ENCODE results near the gene SKI.

Gene SKI

GRCh38 chr1:2227346-2228156 is 568 bp upstream of the SKI start:
- no peak for TF ChIP-seq ZNF274 (IDR thresholded peaks at IDR 0.05; ENCODE audit: low read depth, low read length)
- H3K4me3 ChIP-seq (ENCODE audit: low read length): peak overlapping the region; percentile 78; the same call in 1 of the 2 replicates

DNA sequence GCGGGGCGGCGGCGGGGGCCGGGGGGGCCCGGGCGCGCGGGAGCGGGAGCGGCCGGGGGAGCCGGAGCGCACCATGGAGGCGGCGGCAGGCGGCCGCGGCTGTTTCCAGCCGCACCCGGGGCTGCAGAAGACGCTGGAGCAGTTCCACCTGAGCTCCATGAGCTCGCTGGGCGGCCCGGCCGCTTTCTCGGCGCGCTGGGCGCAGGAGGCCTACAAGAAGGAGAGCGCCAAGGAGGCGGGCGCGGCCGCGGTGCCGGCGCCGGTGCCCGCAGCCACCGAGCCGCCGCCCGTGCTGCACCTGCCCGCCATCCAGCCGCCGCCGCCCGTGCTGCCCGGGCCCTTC is 546 bp downstream of the SKI start:
- peak overlapping the region; percentile 62 for H3K4me3 ChIP-seq (ENCODE audit: low read length)
- no peak for TF ChIP-seq ZNF274 (IDR thresholded peaks at IDR 0.05; ENCODE audit: low read depth, low read length)

DNA sequence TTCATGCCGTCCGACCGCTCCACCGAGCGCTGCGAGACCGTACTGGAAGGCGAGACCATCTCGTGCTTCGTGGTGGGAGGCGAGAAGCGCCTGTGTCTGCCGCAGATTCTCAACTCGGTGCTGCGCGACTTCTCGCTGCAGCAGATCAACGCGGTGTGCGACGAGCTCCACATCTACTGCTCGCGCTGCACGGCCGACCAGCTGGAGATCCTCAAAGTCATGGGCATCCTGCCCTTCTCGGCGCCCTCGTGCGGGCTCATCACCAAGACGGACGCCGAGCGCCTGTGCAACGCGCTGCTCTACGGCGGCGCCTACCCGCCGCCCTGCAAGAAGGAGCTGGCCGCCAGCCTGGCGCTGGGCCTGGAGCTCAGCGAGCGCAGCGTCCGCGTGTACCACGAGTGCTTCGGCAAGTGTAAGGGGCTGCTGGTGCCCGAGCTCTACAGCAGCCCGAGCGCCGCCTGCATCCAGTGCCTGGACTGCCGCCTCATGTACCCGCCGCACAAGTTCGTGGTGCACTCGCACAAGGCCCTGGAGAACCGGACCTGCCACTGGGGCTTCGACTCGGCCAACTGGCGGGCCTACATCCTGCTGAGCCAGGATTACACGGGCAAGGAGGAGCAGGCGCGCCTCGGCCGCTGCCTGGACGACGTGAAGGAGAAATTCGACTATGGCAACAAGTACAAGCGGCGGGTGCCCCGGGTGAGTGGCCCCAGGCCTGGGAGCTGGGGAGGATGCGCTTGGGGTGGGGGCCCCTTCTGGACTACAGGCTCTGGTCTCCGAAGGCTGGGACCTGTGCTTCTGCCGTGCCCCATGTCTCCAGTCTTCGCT is 1.1 kb downstream of the SKI start:
- H3K4me3 ChIP-seq (ENCODE audit: low read length): peak overlapping the region; percentile 62
- no peak for TF ChIP-seq ZNF274 (IDR thresholded peaks at IDR 0.05; ENCODE audit: low read depth, low read length)

DNA sequence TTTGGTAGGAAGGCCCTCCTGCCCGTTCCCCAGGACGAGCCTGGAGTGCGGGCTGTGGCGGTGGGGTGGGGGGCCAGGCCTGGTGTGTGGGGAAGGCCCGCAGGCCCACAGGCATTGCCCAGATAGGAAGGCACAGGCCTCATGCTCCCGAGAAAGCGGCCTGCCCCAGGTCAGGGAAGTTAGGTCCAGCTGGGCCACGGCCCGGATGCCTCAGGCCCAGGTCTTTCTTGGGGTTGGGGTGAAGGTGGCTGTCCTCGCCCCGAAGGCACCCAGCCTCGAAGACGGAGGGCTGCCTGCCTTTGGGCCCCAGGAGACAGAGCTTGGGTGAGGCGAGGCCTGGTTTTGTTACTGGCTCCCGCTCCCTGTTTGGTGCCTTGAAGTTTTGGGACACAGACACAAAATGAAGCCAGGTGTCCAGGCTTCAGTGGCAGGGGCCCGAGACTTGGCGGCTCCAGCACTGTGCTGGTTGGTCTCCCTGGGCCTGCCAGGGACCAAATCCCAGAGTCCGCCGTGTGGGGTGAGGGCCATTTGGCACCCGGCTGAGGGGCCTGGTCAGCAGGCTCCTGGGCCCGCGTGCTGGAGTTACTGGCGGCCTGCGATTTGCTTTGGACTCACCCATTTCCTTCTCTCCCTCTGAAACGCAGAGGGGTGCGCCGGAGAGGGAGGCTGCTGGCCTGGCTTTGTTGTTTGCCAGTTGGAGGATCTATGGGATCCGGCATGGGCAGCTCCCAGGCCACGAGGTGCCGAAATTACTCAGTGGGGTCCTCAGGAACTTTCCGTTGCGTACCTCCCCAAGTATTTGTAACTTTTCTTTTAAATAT is 2.0 kb downstream of the SKI start:
- peak overlapping the region; percentile 62 for H3K4me3 ChIP-seq (ENCODE audit: low read length)
- no peak for TF ChIP-seq ZNF274 (IDR thresholded peaks at IDR 0.05; ENCODE audit: low read depth, low read length)

DNA sequence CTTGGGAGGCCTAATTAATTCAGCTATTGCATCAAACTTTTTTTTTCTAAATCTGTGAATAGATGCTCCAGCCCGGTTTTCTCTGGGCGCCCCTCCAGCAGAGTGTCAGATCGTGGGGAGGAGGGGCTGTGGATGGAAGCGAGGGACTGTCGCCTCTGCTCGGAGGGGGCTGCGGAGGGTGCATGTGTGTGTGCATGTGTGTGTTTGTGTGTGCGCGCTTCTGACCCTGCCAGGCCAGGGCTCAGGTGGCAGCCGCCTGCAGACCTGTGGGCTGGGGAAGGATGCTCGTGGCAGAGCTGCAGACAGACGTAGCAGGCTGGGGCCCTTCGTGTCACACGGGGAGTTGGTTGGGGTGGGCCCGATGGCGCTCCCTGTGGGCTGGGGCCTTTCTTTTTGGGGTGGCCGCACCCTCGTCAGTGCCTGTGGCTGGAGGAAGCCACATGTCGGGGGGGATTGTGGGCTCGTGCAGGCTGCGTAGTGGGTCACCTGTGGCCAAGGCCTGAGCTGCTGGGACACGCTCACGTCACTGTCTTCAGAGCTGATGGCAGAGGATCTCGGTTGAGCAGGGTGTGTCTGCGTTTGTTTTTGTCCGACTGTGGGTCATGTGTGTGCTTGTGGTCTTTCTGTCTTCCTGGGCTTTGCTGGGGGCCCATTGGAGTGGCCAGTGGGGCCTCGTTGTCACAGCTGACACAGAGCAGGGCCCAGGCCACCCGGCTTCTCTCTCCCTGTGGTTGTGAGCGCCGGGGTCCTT is 2.8 kb downstream of the SKI start:
- no peak for TF ChIP-seq ZNF274 (IDR thresholded peaks at IDR 0.05; ENCODE audit: low read depth, low read length)
- peak overlapping the region; percentile 62 for H3K4me3 ChIP-seq (ENCODE audit: low read length)

GRCh38 chr1:2231532-2232254 is 3.6 kb downstream of the SKI start:
- no peak overlapping the region for H3K4me3 ChIP-seq (ENCODE audit: low read length)
- no peak for TF ChIP-seq ZNF274 (IDR thresholded peaks at IDR 0.05; ENCODE audit: low read depth, low read length)

GRCh38 chr1:2232255-2232915 is 4.3 kb downstream of the SKI start:
- no peak for TF ChIP-seq ZNF274 (IDR thresholded peaks at IDR 0.05; ENCODE audit: low read depth, low read length)
- no peak overlapping the region for H3K4me3 ChIP-seq (ENCODE audit: low read length)

DNA sequence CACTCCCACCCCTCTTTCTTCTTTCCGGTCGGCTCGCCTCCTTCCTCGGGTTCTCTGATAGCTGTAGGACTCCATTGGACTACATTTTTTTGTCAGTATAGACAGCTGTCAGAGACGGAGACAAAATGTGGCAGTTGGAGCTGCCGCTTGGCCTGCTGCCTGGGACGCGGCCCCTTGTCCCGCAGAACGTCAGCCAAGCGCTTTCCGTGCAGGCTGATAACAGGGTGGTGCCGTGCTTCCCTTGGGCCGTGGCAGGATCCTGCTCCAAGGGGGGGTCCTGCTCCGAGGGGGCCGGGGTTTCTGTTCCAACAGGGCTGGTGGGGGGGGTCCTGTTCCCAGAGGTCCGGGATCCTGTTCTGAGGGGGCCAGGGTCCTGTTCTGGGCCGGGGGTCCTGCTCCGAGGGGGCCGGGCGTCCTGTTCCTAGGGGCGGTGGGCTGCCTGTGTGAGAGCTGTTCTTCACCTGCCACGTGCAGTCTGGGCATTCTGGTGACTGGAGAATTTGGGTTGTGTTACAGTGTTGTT is 4.9 kb downstream of the SKI start:
- H3K4me3 ChIP-seq (ENCODE audit: low read length): no peak overlapping the region
- TF ChIP-seq ZNF274 (IDR thresholded peaks at IDR 0.05; ENCODE audit: low read depth, low read length): no peak

- TF ChIP-seq ZNF274 (IDR thresholded peaks at IDR 0.05; ENCODE audit: low read depth, low read length): no peak
- H3K4me3 ChIP-seq (ENCODE audit: low read length): no peak overlapping the region
Measured at GRCh38 chr1:2233468-2233867, 5.3 kb downstream of the SKI start.

- no peak overlapping the region; the same call in 1 of the 2 replicates for H3K4me3 ChIP-seq (ENCODE audit: low read length)
Measured at GRCh38 chr1:2233997-2234761, 6.1 kb downstream of the SKI start.

DNA sequence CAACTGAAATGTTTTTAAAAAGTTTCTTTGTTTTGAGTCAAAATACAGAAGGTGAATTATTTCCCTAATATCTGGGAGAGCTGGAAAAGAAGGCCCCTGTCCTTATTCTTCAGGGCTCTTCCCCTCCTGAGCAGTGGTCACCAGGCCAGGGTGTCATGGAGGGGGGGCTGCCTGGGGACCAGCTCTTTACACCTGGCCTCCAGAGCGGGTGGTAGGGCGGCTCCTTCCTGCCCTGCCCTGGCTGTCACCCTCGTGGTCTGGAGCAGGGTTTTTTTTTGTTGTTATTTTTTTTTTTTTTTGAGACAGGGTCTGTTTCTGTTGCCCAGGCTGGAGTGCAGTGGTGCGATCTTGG is 6.6 kb downstream of the SKI start:
- H3K4me3 ChIP-seq (ENCODE audit: low read length): no peak overlapping the region
- no peak for TF ChIP-seq ZNF274 (IDR thresholded peaks at IDR 0.05; ENCODE audit: low read depth, low read length)

More at GRCh38 chr1:2233997-2234761, 6.1 kb downstream of the SKI start:
- no peak for TF ChIP-seq ZNF274 (IDR thresholded peaks at IDR 0.05; ENCODE audit: low read depth, low read length)
